Measurements from ENCODE around the gene FGD4.
"Not testable (repeated sequence)": the region's sequence is repeated elsewhere in the genome, so short reads cannot be mapped to it uniquely, and the experiment has no call there.

FGD4 gene

GRCh38 chr12:32496946-32497345, 97.6 kb downstream of the FGD4 start:
- no peak for DNase-seq

- no peak for DNase-seq
These were observed 98.5 kb downstream of the FGD4 start for GRCh38 chr12:32497864-32498263.

- DNase-seq = no peak
These were observed 99.7 kb downstream of the FGD4 start for GRCh38 chr12:32499048-32499447.

- no peak for DNase-seq
These were observed 102.5 kb downstream of the FGD4 start for GRCh38 chr12:32501835-32502333.

GRCh38 chr12:32502693-32503502, 103.5 kb downstream of the FGD4 start:
- no peak for DNase-seq

- DNase-seq = no peak
These were observed 104.4 kb downstream of the FGD4 start for GRCh38 chr12:32503730-32504129.

- no peak for DNase-seq
These were observed 105.2 kb downstream of the FGD4 start for GRCh38 chr12:32504591-32504990.

- no peak for DNase-seq
These were observed 105.9 kb downstream of the FGD4 start for GRCh38 chr12:32505067-32505945.

GRCh38 chr12:32507096-32507941, 108.0 kb downstream of the FGD4 start:
- DNase-seq = not testable (repeated sequence)

- DNase-seq = no peak
These were observed 108.6 kb downstream of the FGD4 start for GRCh38 chr12:32507942-32508320.

GRCh38 chr12:32508626-32509025, 109.3 kb downstream of the FGD4 start:
- DNase-seq = no peak

- no peak for DNase-seq
These were observed 110.2 kb downstream of the FGD4 start for GRCh38 chr12:32509328-32510091.

GRCh38 chr12:32511976-32512375, 112.6 kb downstream of the FGD4 start:
- DNase-seq = not testable (repeated sequence)

GRCh38 chr12:32512379-32512778, 113.0 kb downstream of the FGD4 start:
- no peak for DNase-seq

GRCh38 chr12:32512910-32513309, 113.6 kb downstream of the FGD4 start:
- no peak for DNase-seq

- no peak for DNase-seq
These were observed 115.9 kb downstream of the FGD4 start for GRCh38 chr12:32515137-32515873.

- no peak for DNase-seq
These were observed 116.9 kb downstream of the FGD4 start for GRCh38 chr12:32516230-32516629.

- no peak for DNase-seq
These were observed 118.6 kb downstream of the FGD4 start for GRCh38 chr12:32517966-32518365.

- DNase-seq = no peak
These were observed 119.7 kb downstream of the FGD4 start for GRCh38 chr12:32519047-32519446.

GRCh38 chr12:32522331-32523221, 123.2 kb downstream of the FGD4 start:
- DNase-seq = no peak

Measured in T-helper 1 cell (primary cell).